Liver (tissue), 9 donors: Measurements from ENCODE around the gene CD274. TPM values are rescaled to one million over a fixed set of nuclear protein-coding genes. Genes with fewer than 3 reads are reported as not detected.

Experiments
- DNase-seq: peaks from one replicate; pipeline ENCODE4 v3.0.0-alpha.2; 2017; ENCODE audit warnings: low spot score
- H3K27ac ChIP-seq, 2 donors: one replicate each; pipeline ENCODE4 v1.7.0; 2013; ENCODE audit warnings: inconsistent platforms in 2 of 2, low read length in 2 of 2, control low read depth in 1 of 2, low read depth in 1 of 2, mild to moderate bottlenecking in 1 of 2
- H3K27me3 ChIP-seq, 4 donors: one replicate each; pipeline versions ENCODE4 v1.6.1 to v1.7.0; 2013; ENCODE audit warnings: low read length in 3 of 4, inconsistent platforms in 1 of 4, mild to moderate bottlenecking in 1 of 4, moderate library complexity in 1 of 4; ENCODE audit not compliant: control insufficient read depth in 4 of 4, insufficient read depth in 4 of 4
- H3K36me3 ChIP-seq, 4 donors: one replicate each; pipeline versions ENCODE4 v1.6.1 to v1.7.0; 2013; ENCODE audit warnings: low read length in 3 of 4, mild to moderate bottlenecking in 3 of 4, low read depth in 1 of 4, moderate library complexity in 1 of 4; ENCODE audit not compliant: control insufficient read depth in 4 of 4, insufficient read depth in 3 of 4
- H3K4me1 ChIP-seq, 4 donors: one replicate each; pipeline versions ENCODE4 v1.6.1 to v1.7.0; 2013; ENCODE audit warnings: low read length in 3 of 4, mild to moderate bottlenecking in 3 of 4, moderate library complexity in 1 of 4; ENCODE audit not compliant: control insufficient read depth in 4 of 4, insufficient read depth in 4 of 4
- H3K4me3 ChIP-seq, 3 donors: one replicate each; pipeline versions ENCODE4 v1.6.1 to v1.7.0; 2013; ENCODE audit warnings: low read length in 3 of 3, control low read depth in 1 of 3, low read depth in 1 of 3, mild to moderate bottlenecking in 1 of 3
- H3K9ac ChIP-seq, 2 donors: one replicate each; pipeline ENCODE4 v1.7.0; 2013; ENCODE audit warnings: low read length in 2 of 2, mild to moderate bottlenecking in 2 of 2, moderate library complexity in 2 of 2, control low read depth in 1 of 2, low read depth in 1 of 2
- H3K9me3 ChIP-seq, 4 donors: one replicate each; pipeline versions ENCODE4 v1.6.1 to v1.7.0; 2013; ENCODE audit warnings: low read length in 3 of 4; ENCODE audit not compliant: control insufficient read depth in 4 of 4
- ATF3 ChIP-seq: IDR thresholded peaks from 2 replicates; pipeline ENCODE4 v1.6.1; 2016; ENCODE audit warnings: antibody characterized with exemption
- EGR1 ChIP-seq, 2 donors: IDR thresholded peaks; 2 replicates each; pipeline ENCODE4 v1.6.1; 2016 to 2018; ENCODE audit warnings: antibody characterized with exemption in 2 of 2, low read depth in 2 of 2
- FOXA2 ChIP-seq: IDR thresholded peaks from 2 replicates; pipeline ENCODE4 v1.6.1; 2016; ENCODE audit warnings: antibody characterized with exemption
- GABPA ChIP-seq, 2 donors: IDR thresholded peaks in 1 of 2; conservative IDR thresholded peaks in 1 of 2; 2 replicates each; pipeline ENCODE4 v1.6.1; 2016; ENCODE audit warnings: antibody characterized with exemption in 2 of 2, mild to moderate bottlenecking in 1 of 2, moderate library complexity in 1 of 2
- HNF4A ChIP-seq, 2 donors: conservative IDR thresholded peaks; 2 replicates each; pipeline ENCODE4 v1.6.1; 2016; ENCODE audit warnings: antibody characterized with exemption in 2 of 2, mild to moderate bottlenecking in 2 of 2
- HNF4G ChIP-seq: IDR thresholded peaks from 2 replicates; pipeline ENCODE4 v1.6.1; 2016; ENCODE audit warnings: antibody characterized with exemption
- JUND ChIP-seq, 2 donors: IDR thresholded peaks; 2 replicates each; pipeline ENCODE4 v1.6.1; 2016; ENCODE audit warnings: antibody characterized with exemption in 2 of 2
- MAX ChIP-seq: IDR thresholded peaks from 2 replicates; pipeline ENCODE4 v1.6.1; 2016; ENCODE audit warnings: antibody characterized with exemption
- RAD21 ChIP-seq, 2 donors: IDR thresholded peaks; 2 replicates each; pipeline ENCODE4 v1.6.1; 2016; ENCODE audit warnings: antibody characterized with exemption in 2 of 2, mild to moderate bottlenecking in 2 of 2
- REST ChIP-seq: IDR thresholded peaks from 2 replicates; pipeline ENCODE4 v1.6.1; 2016; ENCODE audit warnings: antibody characterized with exemption, mild to moderate bottlenecking
- RXRA ChIP-seq, 2 donors: IDR thresholded peaks; 2 replicates each; pipeline ENCODE4 v1.6.1; 2017 to 2018; ENCODE audit warnings: antibody characterized with exemption in 2 of 2, mild to moderate bottlenecking in 1 of 2
- TAF1 ChIP-seq: conservative IDR thresholded peaks from 2 replicates; pipeline ENCODE4 v1.6.1; 2016; ENCODE audit warnings: antibody characterized with exemption, mild to moderate bottlenecking
- YY1 ChIP-seq: IDR thresholded peaks from 2 replicates; pipeline ENCODE4 v1.6.1; 2016; ENCODE audit warnings: antibody characterized with exemption, mild to moderate bottlenecking
- WGBS: extraction: QIAGEN DNeasy Blood & Tissue Kit; methylation state at CpG from one replicate; pipeline ENCODE4 v1.1.7; 2013; 5-methylcytosine and 5-hydroxymethylcytosine counted together
- polyA plus RNA-seq, 2 donors: library from polyadenylated mRNA; stranded (reverse) in 1 of 2; unstranded in 1 of 2; fragments of 200-250 nt in 1 of 2; fragments of >200 nt in 1 of 2; fragmentation: Nextera tagmentation in 1 of 2; extraction: Ambion mirVana in 1 of 2; gene quantifications; one replicate each; pipeline versions ENCODE4 v1.2.1 to v1.2.3, GENCODE V29; 2013 to 2015
- total RNA-seq, 2 donors: library from RNA; depleted of rRNA; stranded (reverse); fragments of >200 nt; gene quantifications; one replicate each; pipeline ENCODE4 v1.2.3, GENCODE V29; 2014
- donor health status: healthy.
- donor health status: healthy.
- donor health status: healthy.
- donor health status: healthy.
- donor health status: healthy.

Gene CD274
- total and polyA plus RNA-seq, 4 donors = 1.0 to 3.1 (median 1.9) TPM

GRCh38 chr9:5421163-5421562 is 29.2 kb upstream of the CD274 start:
- H3K9ac ChIP-seq = no peak overlapping the region

GRCh38 chr9:5422276-5422675 is 28.1 kb upstream of the CD274 start:
- TF ChIP-seq ATF3 (no peak), TAF1 (no peak), YY1 (no peak), JUND (IDR thresholded peaks at IDR 0.05) (no peak), REST (no peak), MAX (no peak), EGR1 (IDR thresholded peaks at IDR 0.05; ENCODE audit: low read depth in 2 of 2) (no peak), FOXA2 (no peak), RXRA (IDR thresholded peaks at IDR 0.05) (no peak), HNF4G (no peak), GABPA (IDR thresholded peaks at IDR 0.05 in 1 of 2, conservative IDR thresholded peaks at IDR 0.05 in 1 of 2) (no peak), RAD21 (IDR thresholded peaks at IDR 0.05) (no peak), HNF4A (conservative IDR thresholded peaks at IDR 0.05) (no peak)
- H3K27me3 ChIP-seq = no peaks in the 10 kb centered on the region
- H3K9ac ChIP-seq = no peak overlapping the region
- no peak for DNase-seq
- H3K9me3 ChIP-seq = no peaks in the 10 kb centered on the region
- H3K4me3 ChIP-seq = no peak overlapping the region
- peaks cover 0 to 2% (median 0%) of the 10 kb centered on the region in 4 donors for H3K36me3 ChIP-seq
- H3K4me1 ChIP-seq = no peaks in the 10 kb centered on the region
- 98% methylated on average over 1 of the region's 1 CpG for WGBS
- no peak overlapping the region for H3K27ac ChIP-seq

More at GRCh38 chr9:5421163-5421562, 29.2 kb upstream of the CD274 start:
- H3K9me3 ChIP-seq = no peaks in the 10 kb centered on the region
- no peaks in the 10 kb centered on the region for H3K27me3 ChIP-seq
- DNase-seq = no peak
- no peak overlapping the region for H3K27ac ChIP-seq
- WGBS = 83% methylated on average over 2 of the region's 2 CpGs
- peaks cover 0 to 2% (median 0%) of the 10 kb centered on the region in 4 donors for H3K36me3 ChIP-seq
- TF ChIP-seq ATF3 (no peak), JUND (IDR thresholded peaks at IDR 0.05) (no peak), EGR1 (IDR thresholded peaks at IDR 0.05; ENCODE audit: low read depth in 2 of 2) (no peak), REST (no peak)
- no peak overlapping the region for H3K4me3 ChIP-seq
- H3K4me1 ChIP-seq = no peaks in the 10 kb centered on the region
